C4-2B (cell line): Measurements from ENCODE around the gene SLC2A5.
A peak's percentile ranks its signal among the peaks of the same experiment; 100 is the strongest.

Source experiments
- ZFX ChIP-seq: fragments of 450-650 bp; IDR thresholded peaks from 2 replicates; pipeline ENCODE4 v1.6.1; 2017
- TF ChIP-seq, protein P1 (sequence below): fragments of 450-650 bp; conservative IDR thresholded peaks from 2 replicates; pipeline ENCODE4 v1.5.1; 2017; ENCODE audit warnings: mild to moderate bottlenecking

- TF ChIP-seq, protein P1, sequence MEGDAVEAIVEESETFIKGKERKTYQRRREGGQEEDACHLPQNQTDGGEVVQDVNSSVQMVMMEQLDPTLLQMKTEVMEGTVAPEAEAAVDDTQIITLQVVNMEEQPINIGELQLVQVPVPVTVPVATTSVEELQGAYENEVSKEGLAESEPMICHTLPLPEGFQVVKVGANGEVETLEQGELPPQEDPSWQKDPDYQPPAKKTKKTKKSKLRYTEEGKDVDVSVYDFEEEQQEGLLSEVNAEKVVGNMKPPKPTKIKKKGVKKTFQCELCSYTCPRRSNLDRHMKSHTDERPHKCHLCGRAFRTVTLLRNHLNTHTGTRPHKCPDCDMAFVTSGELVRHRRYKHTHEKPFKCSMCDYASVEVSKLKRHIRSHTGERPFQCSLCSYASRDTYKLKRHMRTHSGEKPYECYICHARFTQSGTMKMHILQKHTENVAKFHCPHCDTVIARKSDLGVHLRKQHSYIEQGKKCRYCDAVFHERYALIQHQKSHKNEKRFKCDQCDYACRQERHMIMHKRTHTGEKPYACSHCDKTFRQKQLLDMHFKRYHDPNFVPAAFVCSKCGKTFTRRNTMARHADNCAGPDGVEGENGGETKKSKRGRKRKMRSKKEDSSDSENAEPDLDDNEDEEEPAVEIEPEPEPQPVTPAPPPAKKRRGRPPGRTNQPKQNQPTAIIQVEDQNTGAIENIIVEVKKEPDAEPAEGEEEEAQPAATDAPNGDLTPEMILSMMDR, result peak; percentile 99
- no peak for TF ChIP-seq ZFX
Measured at GRCh38 chr1:8987881-8988617, 81.4 kb downstream of the SLC2A5 start.
